ENCODE results near the gene SNRNP70. TPM values are rescaled to one million over a fixed set of nuclear protein-coding genes. Genes with fewer than 3 reads are reported as not detected.
A peak's percentile ranks its signal among the peaks of the same experiment; 100 is the strongest.
"Not testable (repeated sequence)": the region's sequence is repeated elsewhere in the genome, so short reads cannot be mapped to it uniquely, and the experiment has no call there.

The SNRNP70 gene
- total RNA-seq, 1 experiment from 2014 or later = 348 TPM

DNA sequence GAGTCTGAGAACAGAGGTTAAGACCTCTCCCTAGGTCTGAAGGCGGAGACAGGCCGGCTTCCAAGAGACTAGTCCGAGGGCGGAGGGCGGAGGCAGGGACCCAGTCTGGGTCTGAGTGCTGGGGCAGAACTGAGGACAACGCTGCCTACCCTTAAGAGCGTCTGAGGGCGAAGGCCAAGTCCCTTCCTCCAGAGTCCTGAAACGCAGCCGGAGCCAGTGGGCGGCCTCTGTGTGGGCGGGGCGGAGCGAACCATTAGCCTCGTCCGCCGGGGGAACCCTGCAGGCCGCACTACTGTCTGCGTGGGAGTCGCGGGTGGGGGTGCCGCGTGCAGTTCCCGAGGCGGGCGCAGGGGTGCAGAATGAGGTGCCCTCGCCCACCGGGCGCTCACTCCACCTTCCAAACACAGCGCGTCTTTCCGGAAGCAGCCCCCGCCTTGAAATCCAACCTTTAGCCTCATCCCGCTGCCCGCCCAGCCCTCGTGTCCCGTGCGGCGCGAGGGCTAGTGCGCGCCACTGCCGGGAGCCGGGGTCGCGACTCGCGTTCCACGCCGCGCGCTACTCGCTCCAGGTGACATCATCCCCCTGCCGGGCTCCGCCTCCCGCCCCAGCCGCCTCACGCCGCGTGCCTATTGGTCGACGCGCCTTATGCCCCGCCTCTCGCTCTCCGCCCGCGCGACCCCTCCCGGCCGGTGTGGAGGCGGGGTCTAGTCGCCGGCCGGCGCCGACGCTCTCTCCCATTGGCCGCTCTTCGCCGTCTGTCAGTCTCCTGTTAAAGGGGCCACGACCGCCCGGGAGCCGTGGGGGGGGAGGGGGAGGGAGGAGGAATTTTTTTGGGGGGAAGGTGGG is 33.5 kb downstream of the SNRNP70 start, which contains the start of gene C19orf73:
Gene C19orf73, minus strand, starts transcription at position 579 of the 846 bp plus-strand sequence. Its CDS starts 121 bp downstream, at position 458.
- DNase-seq (ENCODE audit: low read depth) = peak; percentile 91

GRCh38 chr19:49119411-49120324 is 34.4 kb downstream of the SNRNP70 start, which contains the start of gene PPFIA3:
Gene PPFIA3 (plus strand): TSS chr19:49119544. CDS start chr19:49127874, 8,330 bp downstream.
- peak; percentile 43 for DNase-seq (ENCODE audit: low read depth)

DNA sequence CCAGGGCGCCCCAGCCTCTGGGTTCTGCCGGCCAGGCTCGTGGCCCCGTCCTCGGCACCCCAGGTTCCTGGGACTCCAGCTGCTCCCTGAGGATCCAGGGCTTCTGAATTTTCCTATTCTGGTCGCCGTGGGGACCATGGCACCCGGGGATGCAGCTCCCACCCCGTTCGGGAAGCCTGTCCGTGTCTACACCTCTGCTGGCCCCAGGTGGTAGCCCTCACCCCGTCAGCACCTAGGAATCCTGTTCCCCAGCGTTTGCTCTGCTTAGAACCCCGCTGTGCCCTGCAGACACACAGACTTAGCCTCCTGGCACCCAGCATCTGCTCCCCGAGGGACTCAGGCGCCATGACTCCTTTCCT is 35.1 kb downstream of the SNRNP70 start:
- no peak for DNase-seq (ENCODE audit: low read depth)

- DNase-seq (ENCODE audit: low read depth) = no peak
Observed at GRCh38 chr19:49120868-49121267, 35.6 kb downstream of the SNRNP70 start.

- not testable (repeated sequence) for DNase-seq (ENCODE audit: low read depth)
Observed at GRCh38 chr19:49121841-49122240, 36.6 kb downstream of the SNRNP70 start.

DNA sequence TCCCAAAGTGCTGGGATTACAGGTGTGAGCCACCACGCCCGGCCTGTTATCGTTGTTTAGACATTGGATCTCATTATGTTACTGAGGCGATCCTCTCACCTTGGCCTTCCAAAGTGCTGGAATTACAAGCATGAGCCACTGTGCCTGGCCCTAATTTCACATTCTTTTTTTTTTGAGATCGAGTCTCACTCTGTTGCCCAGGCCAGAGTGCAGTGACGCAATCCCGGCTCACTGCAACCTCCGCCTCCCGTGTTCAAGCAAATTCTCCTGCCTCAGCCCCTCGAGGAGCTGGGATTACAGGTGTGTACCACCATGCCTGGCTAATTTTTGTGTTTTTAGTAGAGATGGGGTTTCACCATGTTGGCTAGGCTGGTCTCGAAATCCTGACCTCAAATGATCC is 38.0 kb downstream of the SNRNP70 start:
- DNase-seq (ENCODE audit: low read depth) = not testable (repeated sequence)

DNA sequence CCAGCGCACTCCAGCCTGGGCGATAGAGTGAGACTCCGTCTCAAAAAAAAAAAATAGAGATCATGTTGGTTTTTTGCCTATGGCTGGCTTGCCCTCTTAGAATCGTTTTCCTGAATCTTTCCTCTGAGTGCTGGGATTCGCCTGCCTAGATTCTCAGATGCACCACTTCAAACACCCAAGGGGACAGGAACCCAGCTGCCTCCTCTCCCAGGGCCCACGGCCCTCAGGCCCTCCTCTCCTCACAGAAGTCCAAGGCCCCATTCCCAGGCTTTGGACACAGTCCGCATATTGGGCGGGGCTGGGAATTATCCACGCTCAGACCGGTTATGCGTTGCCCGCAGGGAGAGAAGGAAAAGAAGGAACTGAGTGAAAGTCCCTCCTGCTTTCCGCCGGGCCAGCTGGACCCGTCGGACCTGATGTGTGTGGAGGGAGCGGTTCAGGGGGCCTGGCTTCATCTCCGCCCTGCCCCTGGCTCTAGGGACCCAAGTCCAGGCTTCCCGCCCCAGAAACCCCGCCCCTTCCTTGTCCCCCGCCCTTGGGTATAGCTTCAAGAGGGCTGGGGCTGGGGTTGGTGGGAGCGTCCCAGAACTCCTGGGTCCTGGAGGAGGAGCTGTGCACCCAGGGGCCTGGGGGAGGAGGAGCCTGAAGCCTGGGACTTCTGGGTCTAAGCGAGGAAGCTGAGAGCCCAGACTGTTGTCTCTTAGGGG is 39.9 kb downstream of the SNRNP70 start:
- DNase-seq (ENCODE audit: low read depth) = no peak

- DNase-seq (ENCODE audit: low read depth) = no peak
Observed at GRCh38 chr19:49126575-49126974, 41.3 kb downstream of the SNRNP70 start.

- not testable (repeated sequence) for DNase-seq (ENCODE audit: low read depth)
Observed at GRCh38 chr19:49127225-49127624, 42.0 kb downstream of the SNRNP70 start.

- peak; percentile 85 for DNase-seq (ENCODE audit: low read depth)
Observed at GRCh38 chr19:49127674-49128544, 42.7 kb downstream of the SNRNP70 start.

DNA sequence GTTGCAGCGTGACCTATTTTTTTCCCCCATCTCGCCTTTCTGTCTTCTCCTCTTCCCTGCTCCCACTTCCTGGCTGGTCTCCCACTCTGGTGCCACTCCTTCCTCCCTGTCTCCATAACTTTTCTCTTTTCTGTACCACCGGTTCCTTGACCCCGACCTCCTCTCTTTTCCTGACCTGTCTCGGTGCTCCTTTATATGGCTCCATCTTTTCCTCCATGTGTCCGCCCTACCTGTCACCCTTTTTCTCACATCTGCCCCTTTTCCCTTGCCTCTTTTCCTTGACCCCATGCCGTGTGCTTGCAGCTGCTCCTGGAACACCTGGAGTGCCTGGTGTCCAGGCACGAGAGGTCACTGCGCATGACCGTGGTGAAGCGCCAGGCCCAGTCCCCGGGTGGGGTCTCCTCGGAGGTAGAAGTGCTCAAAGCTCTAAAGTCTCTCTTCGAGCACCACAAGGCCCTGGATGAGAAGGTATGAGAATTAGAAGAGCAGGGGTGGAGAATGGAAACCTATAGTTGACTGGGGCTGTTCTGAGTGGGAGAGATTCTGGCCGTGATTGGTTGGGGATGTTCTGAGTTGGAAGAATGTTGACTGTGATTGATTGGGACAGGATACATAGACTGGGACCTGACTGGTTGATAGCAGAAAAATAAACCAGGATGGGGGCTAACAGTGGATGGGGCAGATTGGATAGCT is 43.4 kb downstream of the SNRNP70 start:
- DNase-seq (ENCODE audit: low read depth) = no peak

- DNase-seq (ENCODE audit: low read depth) = no peak
Observed at GRCh38 chr19:49129238-49129583, 44.0 kb downstream of the SNRNP70 start.

- no peak for DNase-seq (ENCODE audit: low read depth)
Observed at GRCh38 chr19:49130325-49130724, 45.1 kb downstream of the SNRNP70 start.

DNA sequence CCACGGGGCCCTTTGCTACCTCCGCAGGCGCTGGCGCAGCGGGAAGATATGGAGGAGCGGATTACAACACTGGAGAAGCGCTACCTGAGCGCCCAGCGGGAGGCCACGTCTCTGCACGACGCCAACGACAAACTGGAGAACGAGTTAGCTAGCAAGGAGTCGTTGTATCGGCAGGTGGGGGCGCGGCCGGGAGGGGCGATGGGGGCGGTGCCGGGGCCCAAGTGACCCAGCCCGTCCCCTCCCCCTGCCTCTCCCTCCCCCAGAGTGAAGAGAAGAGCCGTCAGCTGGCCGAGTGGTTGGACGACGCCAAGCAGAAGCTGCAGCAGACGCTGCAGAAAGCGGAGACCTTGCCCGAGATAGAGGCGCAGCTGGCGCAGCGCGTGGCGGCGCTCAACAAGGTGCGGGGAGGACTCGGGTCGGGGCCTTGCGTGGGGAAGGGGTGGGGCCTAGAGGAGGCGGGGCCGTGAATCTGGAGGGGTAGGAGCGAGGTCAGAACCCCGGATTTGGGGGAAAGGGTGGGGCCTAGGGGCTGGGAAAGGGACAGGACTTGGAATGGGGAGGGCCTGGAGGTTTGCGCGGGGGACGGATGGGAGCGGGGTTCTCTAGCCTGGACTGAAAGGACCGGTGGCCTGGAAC is 47.8 kb downstream of the SNRNP70 start:
- DNase-seq (ENCODE audit: low read depth) = no peak

GRCh38 chr19:49133621-49134454 is 48.6 kb downstream of the SNRNP70 start:
- no peak for DNase-seq (ENCODE audit: low read depth)

GRCh38 chr19:49135686-49136085 is 50.4 kb downstream of the SNRNP70 start:
- no peak for DNase-seq (ENCODE audit: low read depth)

- DNase-seq (ENCODE audit: low read depth) = no peak
Observed at GRCh38 chr19:49136771-49137171, 51.5 kb downstream of the SNRNP70 start.

- no peak for DNase-seq (ENCODE audit: low read depth)
Observed at GRCh38 chr19:49140951-49141350, 55.7 kb downstream of the SNRNP70 start.
